ENCODE results near the gene TNFRSF14. TPM values are rescaled to one million over a fixed set of nuclear protein-coding genes. Genes with fewer than 3 reads are reported as not detected.

The TNFRSF14 gene
- total RNA-seq, 2 donors from 2014 or later = 93.2 to 299 TPM

- Mint-ChIP-seq H3K27ac (no peak overlapping the region), H3K36me3 (ENCODE audit: low read depth) (peaks cover 64% of the 10 kb centered on the region), H3K27me3 (no peaks in the 10 kb centered on the region), H3K4me1 (peaks cover 10% of the 10 kb centered on the region), H3K4me3 (no peak overlapping the region), H3K9me3 (no peaks in the 10 kb centered on the region)
- ATAC-seq (replicated peaks) = no peak
Measured at GRCh38 chr1:2518528-2518927, 37.6 kb upstream of the TNFRSF14 start.

GRCh38 chr1:2519029-2519685 is 37.0 kb upstream of the TNFRSF14 start:
- Mint-ChIP-seq H3K4me3 (no peak overlapping the region), H3K27me3 (no peaks in the 10 kb centered on the region), H3K9me3 (no peaks in the 10 kb centered on the region), H3K27ac (no peak overlapping the region), H3K4me1 (peaks cover 15% of the 10 kb centered on the region), H3K36me3 (ENCODE audit: low read depth) (peaks cover 66% of the 10 kb centered on the region)
- ATAC-seq (replicated peaks) = no peak

DNA sequence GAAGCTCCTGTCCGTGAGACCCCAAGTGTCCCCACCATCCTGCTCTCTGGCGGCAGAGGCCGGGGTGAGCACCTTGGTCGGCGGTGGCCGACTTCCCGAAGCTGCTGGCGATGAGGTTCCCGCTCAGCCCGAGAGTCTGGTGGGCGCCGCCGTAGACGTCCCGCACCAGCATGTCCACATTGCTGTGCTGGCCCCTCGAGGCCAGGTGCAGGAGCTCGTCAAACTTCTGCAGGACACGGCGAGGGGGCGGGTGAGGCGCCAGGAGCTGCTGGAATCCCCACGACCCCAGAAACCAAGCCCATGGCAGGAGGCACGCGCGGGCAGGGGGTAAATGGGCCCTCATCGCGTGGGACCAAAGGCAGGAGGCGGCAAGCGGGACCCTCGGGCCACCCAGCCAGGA is 36.4 kb upstream of the TNFRSF14 start:
- no peaks in the 10 kb centered on the region for H3K9me3 Mint-ChIP-seq
- ATAC-seq (replicated peaks) = no peak
- H3K27ac Mint-ChIP-seq = no peak overlapping the region
- peaks cover 71% of the 10 kb centered on the region for H3K36me3 Mint-ChIP-seq (ENCODE audit: low read depth)
- H3K4me1 Mint-ChIP-seq = peaks cover 20% of the 10 kb centered on the region
- H3K27me3 Mint-ChIP-seq = no peaks in the 10 kb centered on the region
- H3K4me3 Mint-ChIP-seq = no peak overlapping the region

- Mint-ChIP-seq H3K9me3 (no peaks in the 10 kb centered on the region), H3K36me3 (ENCODE audit: low read depth) (peaks cover 74% of the 10 kb centered on the region), H3K4me1 (peaks cover 25% of the 10 kb centered on the region), H3K27me3 (no peaks in the 10 kb centered on the region), H3K4me3 (no peak overlapping the region), H3K27ac (no peak overlapping the region)
- ATAC-seq (replicated peaks) = no peak
Measured at GRCh38 chr1:2520206-2520605, 36.0 kb upstream of the TNFRSF14 start.

DNA sequence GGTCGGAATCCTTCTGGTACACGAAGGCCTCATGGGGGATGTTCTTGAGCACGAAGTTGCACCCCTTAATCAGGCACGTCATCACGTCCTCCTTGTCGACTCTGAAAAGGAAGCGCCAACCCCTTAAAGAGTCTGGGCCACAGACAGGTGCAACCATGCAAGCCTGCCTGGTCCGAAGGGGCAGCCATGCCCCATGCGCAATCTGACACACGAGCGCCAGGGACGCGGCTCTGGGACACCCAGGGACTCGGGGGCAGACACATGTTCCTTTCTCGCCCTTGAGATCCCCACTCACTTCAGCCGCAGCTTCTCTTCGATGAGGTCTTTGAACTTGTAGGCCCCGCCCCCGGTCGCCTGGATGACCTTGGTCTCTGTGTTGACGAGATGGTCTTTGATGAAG is 35.4 kb upstream of the TNFRSF14 start:
- H3K4me3 Mint-ChIP-seq = no peak overlapping the region
- no peaks in the 10 kb centered on the region for H3K9me3 Mint-ChIP-seq
- no peak overlapping the region for H3K27ac Mint-ChIP-seq
- no peak for ATAC-seq (replicated peaks)
- H3K36me3 Mint-ChIP-seq (ENCODE audit: low read depth) = peaks cover 70% of the 10 kb centered on the region
- H3K4me1 Mint-ChIP-seq = peaks cover 26% of the 10 kb centered on the region
- no peaks in the 10 kb centered on the region for H3K27me3 Mint-ChIP-seq

DNA sequence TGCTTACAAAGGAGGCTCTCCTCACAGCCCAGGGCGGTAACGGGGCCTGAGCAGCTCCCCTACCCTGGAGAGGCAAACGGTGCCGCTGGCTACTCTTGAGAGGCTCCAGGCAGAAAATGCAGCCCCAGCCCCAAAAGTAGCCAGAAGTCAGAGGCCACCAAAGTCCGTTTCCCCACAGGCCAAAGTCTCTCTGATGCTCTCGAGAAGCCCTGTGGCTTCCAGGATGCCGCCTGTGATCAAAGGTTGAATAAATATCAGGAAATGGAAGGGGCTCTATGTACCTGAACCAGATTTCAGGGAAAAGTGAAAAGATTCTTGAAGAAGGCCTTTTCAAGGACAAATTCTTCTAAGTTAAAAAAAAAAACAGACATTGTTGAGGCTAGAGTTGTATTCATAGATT is 33.9 kb upstream of the TNFRSF14 start:
- Mint-ChIP-seq H3K27me3 (no peaks in the 10 kb centered on the region), H3K9me3 (no peaks in the 10 kb centered on the region), H3K4me3 (peak overlapping the region; percentile 93), H3K4me1 (peaks cover 31% of the 10 kb centered on the region), H3K27ac (peak overlapping the region; percentile 94), H3K36me3 (ENCODE audit: low read depth) (peaks cover 57% of the 10 kb centered on the region)
- no peak for ATAC-seq (replicated peaks)

DNA sequence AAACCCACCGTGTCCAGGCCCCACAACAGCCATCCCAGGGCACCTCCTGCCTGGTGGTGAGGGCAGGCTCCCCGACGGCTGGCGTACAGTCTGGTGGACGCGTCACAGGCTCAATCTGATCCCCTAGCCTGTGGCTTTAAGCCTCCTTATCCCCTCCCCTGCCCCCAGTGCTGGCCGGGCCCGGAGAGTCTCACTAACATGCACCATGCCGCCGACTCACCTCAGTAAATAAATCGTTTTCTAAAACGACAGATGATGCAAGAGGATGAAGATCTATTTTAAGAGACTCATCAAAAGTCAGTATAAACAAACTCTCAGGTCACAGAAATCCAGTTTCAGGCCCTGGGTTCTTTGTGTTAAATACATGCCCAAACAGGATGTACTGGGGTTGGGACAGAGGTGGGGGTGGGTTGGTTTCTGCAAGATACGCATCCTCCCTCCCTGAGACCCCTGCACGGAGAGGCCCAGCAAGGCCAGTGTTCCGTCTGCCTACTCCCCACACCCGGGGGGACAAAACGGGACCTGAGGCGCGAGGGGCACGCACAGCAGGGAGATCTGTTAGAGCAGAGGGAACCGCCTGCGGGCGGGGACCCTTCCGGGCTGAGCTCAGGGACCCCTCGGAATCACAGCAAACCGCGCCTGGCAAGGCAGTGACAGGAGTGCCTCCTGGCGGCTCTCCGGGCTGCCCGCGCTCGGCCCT is 32.8 kb upstream of the TNFRSF14 start:
- no peak for ATAC-seq (replicated peaks)
- peak overlapping the region; percentile 93 for H3K4me3 Mint-ChIP-seq
- H3K36me3 Mint-ChIP-seq (ENCODE audit: low read depth) = peaks cover 48% of the 10 kb centered on the region
- no peaks in the 10 kb centered on the region for H3K27me3 Mint-ChIP-seq
- no peaks in the 10 kb centered on the region for H3K9me3 Mint-ChIP-seq
- H3K27ac Mint-ChIP-seq = peak overlapping the region; percentile 94
- peaks cover 32% of the 10 kb centered on the region for H3K4me1 Mint-ChIP-seq

DNA sequence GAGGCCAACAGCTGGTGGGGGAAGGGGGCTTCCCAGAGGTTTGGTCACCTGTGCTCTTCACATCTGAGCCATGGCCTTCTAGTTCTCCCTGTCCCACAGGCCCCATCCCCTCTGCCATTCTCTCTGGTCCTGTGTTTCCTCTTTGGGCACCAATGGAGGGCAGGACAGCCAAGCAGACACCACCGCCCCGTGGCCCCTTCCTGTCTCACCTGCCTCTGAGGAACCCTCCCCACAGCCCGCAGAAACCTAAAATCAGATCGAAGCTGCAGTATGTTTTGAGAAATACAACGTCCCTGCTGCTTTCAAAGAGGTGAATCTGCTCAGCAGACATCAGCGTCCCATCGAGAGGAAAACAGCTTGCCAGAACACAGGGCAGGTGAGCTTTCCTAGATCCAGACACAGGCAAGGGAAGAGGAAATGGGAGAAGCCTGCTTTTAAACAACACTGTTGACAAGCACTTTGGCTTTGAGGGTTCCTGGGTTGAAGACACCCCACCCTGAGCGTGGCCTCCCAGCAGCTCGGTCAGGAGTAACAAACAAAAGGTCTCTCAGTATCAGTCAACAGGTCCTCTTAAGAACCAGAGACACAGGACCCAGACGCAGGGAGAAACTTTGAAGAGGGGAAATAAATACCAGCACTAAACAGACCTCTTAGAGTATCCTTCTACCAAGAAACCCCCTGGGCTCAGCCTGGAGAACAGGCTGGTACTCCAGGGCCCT is 32.1 kb upstream of the TNFRSF14 start:
- Mint-ChIP-seq H3K36me3 (ENCODE audit: low read depth) (peaks cover 41% of the 10 kb centered on the region), H3K9me3 (no peaks in the 10 kb centered on the region), H3K4me3 (peak overlapping the region; percentile 93), H3K27me3 (no peaks in the 10 kb centered on the region), H3K27ac (peak overlapping the region; percentile 94), H3K4me1 (peaks cover 32% of the 10 kb centered on the region)
- ATAC-seq (replicated peaks) = no peak

GRCh38 chr1:2525572-2525919 is 30.6 kb upstream of the TNFRSF14 start:
- H3K4me1 Mint-ChIP-seq = peaks cover 32% of the 10 kb centered on the region
- no peaks in the 10 kb centered on the region for H3K9me3 Mint-ChIP-seq
- peak overlapping the region; percentile 94 for H3K27ac Mint-ChIP-seq
- peak overlapping the region; percentile 93 for H3K4me3 Mint-ChIP-seq
- no peak for ATAC-seq (replicated peaks)
- H3K27me3 Mint-ChIP-seq = no peaks in the 10 kb centered on the region
- peaks cover 35% of the 10 kb centered on the region for H3K36me3 Mint-ChIP-seq (ENCODE audit: low read depth)

GRCh38 chr1:2525920-2526823 is 30.0 kb upstream of the TNFRSF14 start, which contains the start of gene PANK4:
Gene PANK4, minus strand, starts transcription at chr1:2526596. Its CDS starts 9 bp downstream, at chr1:2526587.
- peaks cover 32% of the 10 kb centered on the region for H3K4me1 Mint-ChIP-seq
- H3K27me3 Mint-ChIP-seq = no peaks in the 10 kb centered on the region
- H3K36me3 Mint-ChIP-seq (ENCODE audit: low read depth) = peaks cover 29% of the 10 kb centered on the region
- no peaks in the 10 kb centered on the region for H3K9me3 Mint-ChIP-seq
- peak within 1 kb of the TSS; percentile 94 for H3K27ac Mint-ChIP-seq
- H3K4me3 Mint-ChIP-seq = peak within 1 kb of the TSS; percentile 93
- peak; percentile 88 for ATAC-seq (replicated peaks)

DNA sequence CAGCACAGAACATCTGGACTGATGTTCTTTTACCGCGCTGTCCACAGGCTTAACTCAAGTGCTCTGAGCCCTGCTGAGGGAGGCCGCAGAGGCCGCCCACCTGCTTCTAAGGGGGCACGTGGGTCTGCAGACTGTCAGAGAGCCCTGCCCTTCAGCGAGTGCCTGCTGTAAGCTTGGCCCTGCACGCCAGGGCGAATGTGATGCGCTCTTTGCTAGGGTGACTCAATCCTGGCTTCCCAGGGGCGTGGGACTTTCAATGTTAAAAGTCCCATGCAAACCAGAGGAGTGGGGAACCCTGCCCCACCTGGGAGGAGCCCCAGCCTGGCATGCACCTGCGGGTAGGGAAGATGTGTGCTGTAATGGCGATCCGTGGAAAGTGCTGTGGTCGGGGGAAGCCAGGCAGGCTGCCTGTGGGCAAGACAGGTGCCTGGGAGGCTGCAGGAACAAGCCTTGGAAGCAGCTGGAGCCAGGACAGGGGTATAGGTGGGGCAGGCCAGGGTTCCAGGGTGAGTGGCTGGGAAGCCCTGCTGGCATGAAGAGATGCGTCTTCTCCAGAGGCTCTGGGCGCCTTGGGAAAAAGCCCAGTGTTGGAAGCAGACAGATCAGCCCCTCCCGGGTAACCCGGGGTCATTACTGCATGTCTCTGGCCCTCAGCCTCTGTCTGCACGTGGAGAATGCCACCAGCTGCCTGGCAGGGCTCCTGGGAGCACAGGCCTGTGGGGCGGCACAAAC is 29.2 kb upstream of the TNFRSF14 start:
- H3K9me3 Mint-ChIP-seq = no peaks in the 10 kb centered on the region
- peak overlapping the region; percentile 85 for H3K27ac Mint-ChIP-seq
- ATAC-seq (replicated peaks) = peak; percentile 65
- peaks cover 24% of the 10 kb centered on the region for H3K36me3 Mint-ChIP-seq (ENCODE audit: low read depth)
- no peaks in the 10 kb centered on the region for H3K27me3 Mint-ChIP-seq
- peak overlapping the region; percentile 93 for H3K4me3 Mint-ChIP-seq
- peaks cover 32% of the 10 kb centered on the region for H3K4me1 Mint-ChIP-seq

DNA sequence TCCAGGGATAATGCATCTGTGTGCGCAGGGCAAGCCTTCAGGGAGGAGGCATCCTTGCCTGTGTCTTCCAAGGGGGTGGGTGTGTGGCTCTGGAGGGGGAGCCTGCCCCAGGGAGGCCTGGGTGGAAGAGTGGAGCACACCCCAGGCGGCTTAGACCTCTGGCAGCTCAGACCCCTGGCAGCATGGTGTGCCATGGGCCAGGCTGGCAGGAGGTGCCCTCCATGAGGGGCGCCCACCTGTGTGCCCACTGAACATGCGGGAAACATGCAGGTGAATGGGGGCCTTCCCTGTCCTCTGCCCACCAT is 28.7 kb upstream of the TNFRSF14 start:
- no peak overlapping the region for H3K27ac Mint-ChIP-seq
- H3K27me3 Mint-ChIP-seq = no peaks in the 10 kb centered on the region
- H3K4me3 Mint-ChIP-seq = peak overlapping the region; percentile 93
- H3K4me1 Mint-ChIP-seq = peaks cover 29% of the 10 kb centered on the region
- no peak for ATAC-seq (replicated peaks)
- H3K36me3 Mint-ChIP-seq (ENCODE audit: low read depth) = peaks cover 19% of the 10 kb centered on the region
- no peaks in the 10 kb centered on the region for H3K9me3 Mint-ChIP-seq

DNA sequence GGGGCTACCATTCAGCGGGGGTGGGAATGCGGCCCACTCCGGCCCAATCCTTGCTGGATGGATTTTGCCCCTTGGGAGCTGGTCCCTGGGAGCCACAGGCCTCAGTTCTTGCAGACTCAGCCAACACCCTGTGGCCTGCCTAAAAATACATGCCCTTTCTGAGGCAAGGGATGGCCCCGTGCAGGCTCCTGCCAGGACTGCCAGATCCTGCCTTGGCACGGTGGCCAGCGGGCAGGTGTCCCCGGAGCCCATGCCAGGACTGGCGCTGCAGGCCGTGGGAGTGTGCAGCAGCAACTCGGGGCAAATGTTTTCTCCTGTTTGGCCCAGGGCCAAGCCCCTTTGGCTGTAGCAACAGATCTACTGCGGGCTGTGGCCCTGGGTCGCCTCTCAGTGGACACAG is 28.2 kb upstream of the TNFRSF14 start:
- no peaks in the 10 kb centered on the region for H3K9me3 Mint-ChIP-seq
- H3K36me3 Mint-ChIP-seq (ENCODE audit: low read depth) = peaks cover 17% of the 10 kb centered on the region
- H3K27ac Mint-ChIP-seq = no peak overlapping the region
- peaks cover 26% of the 10 kb centered on the region for H3K4me1 Mint-ChIP-seq
- no peaks in the 10 kb centered on the region for H3K27me3 Mint-ChIP-seq
- no peak for ATAC-seq (replicated peaks)
- no peak overlapping the region for H3K4me3 Mint-ChIP-seq

DNA sequence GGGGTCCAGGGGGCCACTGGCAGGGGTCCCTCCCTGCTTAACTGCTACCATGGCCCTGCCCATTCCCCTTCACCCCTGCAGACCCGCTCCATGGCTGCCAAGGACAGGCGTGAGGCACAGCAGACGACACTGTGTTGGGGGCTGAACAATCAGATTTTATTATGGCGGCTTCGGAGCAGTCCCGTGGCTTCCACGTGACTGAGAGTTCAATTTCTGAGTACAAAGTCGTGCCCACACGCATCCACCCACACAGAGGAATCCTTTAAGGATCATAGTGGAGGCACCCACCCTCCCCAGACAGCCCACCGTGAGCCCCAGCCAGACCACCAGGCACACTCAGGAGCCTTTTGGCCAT is 27.6 kb upstream of the TNFRSF14 start:
- H3K27me3 Mint-ChIP-seq = no peaks in the 10 kb centered on the region

More for the DNA sequence above, 27.6 kb upstream of the TNFRSF14 start:
- H3K36me3 Mint-ChIP-seq (ENCODE audit: low read depth) = peaks cover 17% of the 10 kb centered on the region
- H3K4me3 Mint-ChIP-seq = peak overlapping the region; percentile 51
- no peak for ATAC-seq (replicated peaks)
- no peak overlapping the region for H3K27ac Mint-ChIP-seq
- H3K9me3 Mint-ChIP-seq = no peaks in the 10 kb centered on the region
- H3K4me1 Mint-ChIP-seq = peaks cover 22% of the 10 kb centered on the region
